HCT116 (cell line): ENCODE data around the gene ZCCHC9. TPM values are rescaled to one million over a fixed set of nuclear protein-coding genes. Genes with fewer than 3 reads are reported as not detected.

Source experiments
- ATAC-seq: fragments of 200-7000 bp; cut with Tn5 transposase; 2 replicates; pipeline ENCODE4 v1.9.1; 2020; ENCODE audit warnings: mild to moderate bottlenecking, moderate library complexity
- BruUV-seq: library from RNA; stranded (reverse); fragments of 400-500 nt; replicated peaks from 2 replicates; lab custom pipeline; 2021; lab: Mats Ljungman, UMichigan
- CTCF ChIA-PET: fragments of 300-600 bp; sonication (Branson Sonifier 250); formaldehyde crosslinking; loops from one replicate; lab custom pipeline; 2021; ENCODE audit warnings: antibody characterized with exemption; lab: Charles Lee
- POLR2A ChIA-PET: fragments of 300-600, 350-600 bp; sonication (Branson Sonifier 250); formaldehyde crosslinking; loops from one replicate; lab custom pipeline; 2021; ENCODE audit warnings: antibody characterized with exemption; lab: Charles Lee
- RAD21 ChIA-PET, 2 experiments: fragments of 300-600 bp; sonication (Branson Sonifier 250); formaldehyde crosslinking; loops; one replicate each; lab custom pipeline; 2023; ENCODE audit warnings: low total read pairs in 2 of 2; ENCODE audit not compliant: uncharacterized antibody in 2 of 2, unreplicated experiment in 2 of 2, low non-redundant PET in 1 of 2; lab: Charles Lee
- DNase-seq: peaks from one replicate; pipeline ENCODE4 v3.0.0-alpha.2; 2010; ENCODE audit warnings: low read depth, low spot score
- H2AFZ ChIP-seq: fragments of 200-600 bp; shearing (Covaris generic), sonication (generic); 2 replicates; pipeline ENCODE4 v1.6.1; 2017; ENCODE audit warnings: low read depth, mixed run types, mixed read lengths, antibody characterized with exemption, low read length; ENCODE audit not compliant: poor library complexity, severe bottlenecking
- H3K27ac ChIP-seq: 2 replicates; pipeline ENCODE4 v1.5.1; 2012; ENCODE audit warnings: low read depth, low read length
- H3K27me3 ChIP-seq: fragments of 200-600 bp; sonication (generic); 2 replicates; pipeline ENCODE4 v1.6.1; 2016; ENCODE audit warnings: mixed run types, low read length, mixed read lengths; ENCODE audit not compliant: insufficient read depth
- H3K36me3 ChIP-seq, 2 experiments: fragments of 200-500 bp in 1 of 2; fragments of 200-600 bp in 1 of 2; sonication (Bioruptor generic) in 1 of 2; sonication (generic) in 1 of 2; 2 replicates each; pipeline versions ENCODE4 v1.5.1 to v1.6.1; 2014 to 2016; ENCODE audit warnings: low read length in 2 of 2, inconsistent platforms in 1 of 2, mixed read lengths in 1 of 2, mixed run types in 1 of 2; ENCODE audit not compliant: insufficient read depth in 2 of 2, control insufficient read depth in 1 of 2
- H3K4me1 ChIP-seq, 2 experiments: fragments of 200-600 bp in 1 of 2; sonication (generic) in 1 of 2; 2 replicates each; pipeline versions ENCODE4 v1.5.1 to v1.6.1; 2012 to 2017; ENCODE audit warnings: low read length in 2 of 2, inconsistent platforms in 1 of 2, mild to moderate bottlenecking in 1 of 2, mixed read lengths in 1 of 2, mixed run types in 1 of 2, moderate library complexity in 1 of 2; ENCODE audit not compliant: insufficient read depth in 2 of 2, control insufficient read depth in 1 of 2
- H3K4me2 ChIP-seq: fragments of 200-600 bp; sonication (generic); 2 replicates; pipeline ENCODE4 v1.6.1; 2017; ENCODE audit warnings: mixed run types, low read length, mixed read lengths
- H3K4me3 ChIP-seq, 2 experiments: fragments of 200-600 bp in 1 of 2; sonication (generic) in 1 of 2; replicated peaks in 1 of 2; 2 replicates each; pipeline ENCODE4 v1.5.1; 2011 to 2016; ENCODE audit warnings: low read length in 2 of 2, control low read depth in 1 of 2, low read depth in 1 of 2, mild to moderate bottlenecking in 1 of 2, mixed read lengths in 1 of 2, mixed run types in 1 of 2
- H3K79me2 ChIP-seq: fragments of 200-600 bp; sonication (generic); 2 replicates; pipeline ENCODE4 v1.6.1; 2017; ENCODE audit warnings: mild to moderate bottlenecking, mixed run types, low read length, moderate library complexity, mixed read lengths; ENCODE audit not compliant: insufficient read depth
- H3K9ac ChIP-seq: fragments of 200-600 bp; sonication (generic); 2 replicates; pipeline ENCODE4 v1.6.1; 2016; ENCODE audit warnings: low read length, mixed read lengths
- H3K9me2 ChIP-seq: fragments of 200-600 bp; sonication (generic), shearing (Covaris generic); 2 replicates; pipeline ENCODE4 v1.6.1; 2017; ENCODE audit warnings: mixed run types, mild to moderate bottlenecking, moderate library complexity; ENCODE audit not compliant: insufficient read depth
- H3K9me3 ChIP-seq, 2 experiments: fragments of 200-500 bp in 1 of 2; fragments of 200-600 bp in 1 of 2; sonication (Bioruptor generic) in 1 of 2; sonication (generic) in 1 of 2; 2 replicates each; pipeline ENCODE4 v1.6.1; 2014 to 2017; ENCODE audit warnings: low read length in 2 of 2, mixed read lengths in 2 of 2, inconsistent platforms in 1 of 2, low read depth in 1 of 2, mild to moderate bottlenecking in 1 of 2, mixed run types in 1 of 2, moderate library complexity in 1 of 2; ENCODE audit not compliant: control insufficient read depth in 1 of 2, insufficient read depth in 1 of 2
- H4K20me1 ChIP-seq: fragments of 200-600 bp; sonication (generic), shearing (Covaris generic); 2 replicates; pipeline ENCODE4 v1.6.1; 2017; ENCODE audit warnings: mixed run types, mild to moderate bottlenecking, moderate library complexity; ENCODE audit not compliant: insufficient read depth
- ATF3 ChIP-seq: IDR thresholded peaks from 2 replicates; pipeline ENCODE4 v1.6.1; 2012
- CBX3 ChIP-seq: IDR thresholded peaks from 2 replicates; pipeline ENCODE4 v1.6.1; 2012; ENCODE audit warnings: low read depth
- CEBPB ChIP-seq: IDR thresholded peaks from 2 replicates; pipeline ENCODE4 v1.6.1; 2012; ENCODE audit warnings: low read depth
- CTCF ChIP-seq, 3 experiments: fragments of 200-600 bp in 1 of 3; sonication (generic) in 1 of 3; IDR thresholded peaks in 2 of 3; conservative IDR thresholded peaks in 1 of 3; 2 replicates each; pipeline ENCODE4 v1.5.1; 2012 to 2017; ENCODE audit warnings: low read depth in 2 of 3, low read length in 2 of 3, antibody characterized with exemption in 1 of 3, borderline replicate concordance in 1 of 3, control low read depth in 1 of 3, mild to moderate bottlenecking in 1 of 3, mixed read lengths in 1 of 3, mixed run types in 1 of 3, moderate library complexity in 1 of 3; ENCODE audit not compliant: insufficient read depth in 1 of 3
- EZH2 ChIP-seq: fragments of 200-600 bp; sonication (generic); IDR thresholded peaks from 2 replicates; pipeline ENCODE4 v1.6.1; 2017; ENCODE audit warnings: antibody characterized with exemption, mixed run types
- EZH2phosphoT487 ChIP-seq: fragments of 200-600 bp; IDR thresholded peaks from 2 replicates; pipeline ENCODE4 v1.6.1; 2018; ENCODE audit warnings: antibody characterized with exemption, borderline replicate concordance
- JUND ChIP-seq: IDR thresholded peaks from 2 replicates; pipeline ENCODE4 v1.6.1; 2012
- MAX ChIP-seq: IDR thresholded peaks from 2 replicates; pipeline ENCODE4 v1.6.1; 2012
- POLR2A ChIP-seq: IDR thresholded peaks from 2 replicates; pipeline ENCODE4 v1.7.0; 2011; ENCODE audit warnings: borderline replicate concordance; ENCODE audit not compliant: insufficient read depth, insufficient read length; ENCODE audit errors: extremely low read depth
- TCF7L2 ChIP-seq: IDR thresholded peaks from 2 replicates; pipeline ENCODE4 v1.7.0; 2011; ENCODE audit warnings: borderline replicate concordance, inconsistent platforms; ENCODE audit not compliant: insufficient read depth, insufficient read length; ENCODE audit errors: extremely low read depth
- YY1 ChIP-seq: IDR thresholded peaks from 2 replicates; pipeline ENCODE4 v1.6.1; 2011; ENCODE audit warnings: low read length, low read depth, moderate library complexity, mild to moderate bottlenecking; ENCODE audit not compliant: insufficient replicate concordance; ENCODE audit errors: extremely low read depth
- ZBTB33 ChIP-seq: IDR thresholded peaks from 2 replicates; pipeline ENCODE4 v1.6.1; 2011; ENCODE audit warnings: mild to moderate bottlenecking, low read length, moderate library complexity; ENCODE audit not compliant: insufficient replicate concordance; ENCODE audit errors: extremely low read depth
- ZNF274 ChIP-seq: fragments of 200-500 bp; sonication (Bioruptor generic); IDR thresholded peaks from 2 replicates; pipeline ENCODE4 v1.6.1; 2014; ENCODE audit warnings: mild to moderate bottlenecking, low read depth, low read length, inconsistent platforms
- intact Hi-C: fragments of 100-400 bp; cut with micrococcal nuclease; formaldehyde crosslinking; loops from 2 replicates; pipeline ENCODE4 v1.10.0; 2022
- total RNA-seq: library from RNA; stranded (reverse); gene quantifications from one replicate; pipeline ENCODE4 v1.2.1, GENCODE V29; 2021; ENCODE audit not compliant: unreplicated experiment

Gene ZCCHC9
- total RNA-seq, 1 experiment from 2014 or later = 33.7 TPM

GRCh38 chr5:81313686-81314085 lies 12.3 kb downstream of the ZCCHC9 start:
- no peak overlapping the region for H3K27ac ChIP-seq
- CTCF ChIA-PET = no interaction called here

More at GRCh38 chr5:81313686-81314085, 12.3 kb downstream of the ZCCHC9 start:
- Histone ChIP-seq H2AFZ (no peak overlapping the region), H3K9me2 (no peaks in the 10 kb centered on the region), H4K20me1 (no peaks in the 10 kb centered on the region), H3K79me2 (no peaks in the 10 kb centered on the region), H3K4me3 (no peak overlapping the region), H3K9ac (no peak overlapping the region), H3K27me3 (no peaks in the 10 kb centered on the region), H3K4me1 (no peaks in the 10 kb centered on the region), H3K4me2 (no peak overlapping the region), H3K36me3 (peaks cover 9 to 18% of the 10 kb centered on the region in 2 experiments; a peak in 3 of 4 replicates), H3K9me3 (no peaks in the 10 kb centered on the region)
- RAD21 ChIA-PET = no interaction called here
- BruUV-seq = no TSS peak
- POLR2A ChIA-PET = no interaction called here
- DNase-seq = no peak
- ATAC-seq = no peak
- intact Hi-C loops = no loop called here
- TF ChIP-seq TCF7L2 (no peak), ZNF274 (no peak), EZH2phosphoT487 (no peak), POLR2A (no peak), MAX (no peak), CEBPB (no peak), ZBTB33 (no peak), CBX3 (no peak), YY1 (no peak), ATF3 (no peak), EZH2 (no peak), JUND (no peak), CTCF (IDR thresholded peaks at IDR 0.05 in 2 of 3, conservative IDR thresholded peaks at IDR 0.05 in 1 of 3; ENCODE audit: borderline replicate concordance in 1 of 3, insufficient read depth in 1 of 3, low read depth in 2 of 3, low read length in 2 of 3) (no peak)
